GM10248 (cell line): ENCODE data around the gene ZNF718.
"Not testable (repeated sequence)": the region's sequence is repeated elsewhere in the genome, so short reads cannot be mapped to it uniquely, and the experiment has no call there.

ENCODE experiments used
- CTCF ChIA-PET: fragments of 300-600 bp; sonication (Branson Sonifier 250); formaldehyde crosslinking; extraction: SDS; loops from one replicate; lab custom pipeline; 2021; ENCODE audit warnings: antibody characterized with exemption; lab: Yijun Ruan, JAX
- POLR2A ChIA-PET: fragments of 350-650 bp; sonication (Branson Sonifier 250); formaldehyde crosslinking; extraction: SDS; loops from one replicate; lab custom pipeline; 2020; ENCODE audit warnings: antibody characterized with exemption; lab: Yijun Ruan, JAX
- DNase-seq: peaks from one replicate; pipeline ENCODE4 v3.0.0; 2012; ENCODE audit errors: extremely low spot score
- CTCF ChIP-seq: IDR thresholded peaks from 2 replicates; pipeline ENCODE4 v1.5.1; 2012; ENCODE audit warnings: mild to moderate bottlenecking, low read depth; ENCODE audit errors: extremely low read depth, missing control alignments, control extremely low read depth

Gene ZNF718

GRCh38 chr4:176995-177394, 52.7 kb downstream of the ZNF718 start:
- ChIA-PET CTCF (no interaction called here), POLR2A (no interaction called here)
- DNase-seq, result no peak
- TF ChIP-seq CTCF, result no peak

GRCh38 chr4:182225-182624, 57.9 kb downstream of the ZNF718 start:
- CTCF ChIA-PET, result interaction anchor here (0.9 kb wide), 1 partner anchor 9 kb away, joined by 3 read pairs; no protein-coding TSS in a partner anchor

GRCh38 chr4:188091-188490, 63.8 kb downstream of the ZNF718 start:
- POLR2A ChIA-PET, result no interaction called here
- CTCF ChIA-PET, result no interaction called here

More at GRCh38 chr4:182225-182624, 57.9 kb downstream of the ZNF718 start:
- DNase-seq, POLR2A ChIA-PET: not testable (repeated sequence)

GRCh38 chr4:195159-195558, 70.9 kb downstream of the ZNF718 start:
- CTCF ChIA-PET, POLR2A ChIA-PET, DNase-seq: not testable (repeated sequence)

More at GRCh38 chr4:188091-188490, 63.8 kb downstream of the ZNF718 start:
- no peak for DNase-seq
- TF ChIP-seq CTCF, result no peak

- POLR2A ChIA-PET, result no interaction called here
- DNase-seq, result no peak
- TF ChIP-seq CTCF, result no peak
- CTCF ChIA-PET, result interaction anchor here (0.9 kb wide), 1 partner anchor 10 kb away, joined by 3 read pairs; no protein-coding TSS in a partner anchor
These were observed 76.6 kb downstream of the ZNF718 start for GRCh38 chr4:200936-201335.

GRCh38 chr4:202822-203221, 78.5 kb downstream of the ZNF718 start:
- CTCF ChIA-PET, DNase-seq, POLR2A ChIA-PET: not testable (repeated sequence)

GRCh38 chr4:205097-205756, 80.9 kb downstream of the ZNF718 start:
- POLR2A ChIA-PET, result no interaction called here
- CTCF ChIA-PET, result no interaction called here
- no peak for TF ChIP-seq CTCF
- DNase-seq, result no peak

- ChIA-PET CTCF (no interaction called here), POLR2A (no interaction called here)
- TF ChIP-seq CTCF, result no peak
- no peak for DNase-seq
These were observed 81.8 kb downstream of the ZNF718 start for GRCh38 chr4:206054-206453.

GRCh38 chr4:208416-209096, 84.3 kb downstream of the ZNF718 start:
- POLR2A ChIA-PET, CTCF ChIA-PET, DNase-seq: not testable (repeated sequence)
